Hematopoietic multipotent progenitor cell treated with erythropoietin and hydrocortisone succinate and interleukin-3 and kit ligand, for 6 days (in vitro differentiated cells): ENCODE measurements around the gene FTO.

ENCODE experiments used
- DNase-seq: peaks from one replicate; pipeline ENCODE4 v3.0.0-alpha.2; 2015

The FTO gene

GRCh38 chr16:53912155-53912554 is 208.2 kb downstream of the FTO start:
- DNase-seq, result peak; percentile 37

GRCh38 chr16:53913099-53913870 is 209.3 kb downstream of the FTO start:
- no peak for DNase-seq

GRCh38 chr16:53913920-53914319 is 210.0 kb downstream of the FTO start:
- no peak for DNase-seq

GRCh38 chr16:53914736-53915135 is 210.8 kb downstream of the FTO start:
- DNase-seq, result no peak

- no peak for DNase-seq
Measured at GRCh38 chr16:53915452-53916160, 211.7 kb downstream of the FTO start.

- DNase-seq, result no peak
Measured at GRCh38 chr16:53920988-53921387, 217.0 kb downstream of the FTO start.

- DNase-seq, result no peak
Measured at GRCh38 chr16:53922067-53922806, 218.3 kb downstream of the FTO start.

GRCh38 chr16:53922807-53923571 is 219.0 kb downstream of the FTO start:
- no peak for DNase-seq

- no peak for DNase-seq
Measured at GRCh38 chr16:53924331-53925106, 220.6 kb downstream of the FTO start.

- peak; percentile 53 for DNase-seq
Measured at GRCh38 chr16:53925107-53925410, 221.1 kb downstream of the FTO start.

- DNase-seq, result peak; percentile 16
Measured at GRCh38 chr16:53925526-53925925, 221.6 kb downstream of the FTO start.

- no peak for DNase-seq
Measured at GRCh38 chr16:53926209-53926608, 222.3 kb downstream of the FTO start.

- no peak for DNase-seq
Measured at GRCh38 chr16:53932975-53933374, 229.0 kb downstream of the FTO start.

- DNase-seq, result no peak
Measured at GRCh38 chr16:53933407-53933806, 229.5 kb downstream of the FTO start.

GRCh38 chr16:53936052-53936451 is 232.1 kb downstream of the FTO start:
- no peak for DNase-seq

GRCh38 chr16:53936529-53936928 is 232.6 kb downstream of the FTO start:
- no peak for DNase-seq

GRCh38 chr16:53937161-53937880 is 233.4 kb downstream of the FTO start:
- no peak for DNase-seq

GRCh38 chr16:53944025-53944424 is 240.1 kb downstream of the FTO start:
- DNase-seq, result no peak

GRCh38 chr16:53945996-53946395 is 242.0 kb downstream of the FTO start:
- DNase-seq, result peak; percentile 79

- peak; percentile 28 for DNase-seq
Measured at GRCh38 chr16:53946746-53947386, 242.9 kb downstream of the FTO start.

- no peak for DNase-seq
Measured at GRCh38 chr16:53947642-53948041, 243.7 kb downstream of the FTO start.
